Suprapubic skin (tissue), 4 donors: ENCODE measurements around the gene FBXO3. TPM values are rescaled to one million over a fixed set of nuclear protein-coding genes. Genes with fewer than 3 reads are reported as not detected.

ENCODE experiments used
- DNase-seq, 2 donors: peaks; one replicate each; pipeline ENCODE4 v3.0.0-alpha.2; 2019; ENCODE audit warnings: low spot score in 2 of 2
- H3K27ac ChIP-seq: fragments of 200-600 bp; sonication (generic); one replicate; pipeline ENCODE4 v1.5.1; 2019
- H3K27me3 ChIP-seq: fragments of 200-600 bp; sonication (generic); one replicate; pipeline ENCODE4 v1.5.1; 2019
- H3K36me3 ChIP-seq: fragments of 200-600 bp; sonication (generic); one replicate; pipeline ENCODE4 v1.5.1; 2019
- H3K4me1 ChIP-seq: fragments of 200-600 bp; sonication (generic); one replicate; pipeline ENCODE4 v1.5.1; 2019
- H3K4me3 ChIP-seq: fragments of 200-600 bp; sonication (generic); one replicate; pipeline ENCODE4 v1.5.1; 2019; ENCODE audit warnings: mild to moderate bottlenecking
- H3K9me3 ChIP-seq: fragments of 200-600 bp; sonication (generic); one replicate; pipeline ENCODE4 v1.5.1; 2019
- EP300 ChIP-seq: sonication (generic); formaldehyde crosslinking; IDR thresholded peaks from one replicate; pipeline ENCODE4 v1.6.1; 2017; ENCODE audit warnings: antibody characterized with exemption
- POLR2A ChIP-seq, 2 donors: fragments of 450-650 bp; IDR thresholded peaks; one replicate each; pipeline ENCODE4 v1.6.1; 2017; ENCODE audit warnings: antibody characterized with exemption in 2 of 2, mild to moderate bottlenecking in 2 of 2, moderate library complexity in 2 of 2
- POLR2AphosphoS5 ChIP-seq, 3 donors: sonication (generic); formaldehyde crosslinking; IDR thresholded peaks; one replicate each; pipeline ENCODE4 v1.6.1; 2017; ENCODE audit warnings: antibody characterized with exemption in 3 of 3
- WGBS: methylation state at CpG from one replicate; pipeline ENCODE4 v1.1.5; 2018; 5-methylcytosine and 5-hydroxymethylcytosine counted together
- total RNA-seq, 4 donors: library from RNA; depleted of rRNA; stranded (reverse); fragments of >200 nt; gene quantifications; one replicate each; pipeline ENCODE4 v1.1.0, GENCODE V29; 2016
- TF ChIP-seq, protein P1 (sequence below), 2 donors: fragments of 200-600 bp in 1 of 2; fragments of 450-650 bp in 1 of 2; sonication (generic) in 1 of 2; IDR thresholded peaks; one replicate each; pipeline ENCODE4 v1.5.1; 2016 to 2019; ENCODE audit warnings: antibody characterized with exemption in 2 of 2, mild to moderate bottlenecking in 1 of 2, moderate library complexity in 1 of 2

The FBXO3 gene
- total RNA-seq, 4 donors from 2014 or later, result 35.4 to 47.5 (median 44.3) TPM

DNA sequence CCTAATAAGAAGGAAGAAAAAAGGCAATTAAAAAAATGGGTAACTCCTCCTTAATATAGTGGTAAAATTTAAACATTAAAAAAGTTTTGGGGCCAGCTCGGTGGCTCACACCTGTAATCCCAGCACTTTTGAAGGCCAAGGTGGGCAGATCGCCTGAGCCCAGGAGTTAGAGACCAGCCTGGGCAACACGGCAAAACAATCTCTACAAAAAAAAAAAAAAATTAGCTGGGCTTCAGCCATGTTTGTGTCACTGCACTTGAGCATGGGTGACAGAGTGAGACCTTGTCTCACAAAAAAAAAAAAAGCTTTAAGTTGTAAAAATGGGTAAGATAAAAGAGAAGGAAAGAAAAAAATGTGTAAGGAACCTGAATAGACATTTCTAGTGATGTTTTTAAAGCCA, 11.3 kb upstream of the FBXO3 start:
- H3K27me3 ChIP-seq, result peaks cover 11% of the 10 kb centered on the region

DNA sequence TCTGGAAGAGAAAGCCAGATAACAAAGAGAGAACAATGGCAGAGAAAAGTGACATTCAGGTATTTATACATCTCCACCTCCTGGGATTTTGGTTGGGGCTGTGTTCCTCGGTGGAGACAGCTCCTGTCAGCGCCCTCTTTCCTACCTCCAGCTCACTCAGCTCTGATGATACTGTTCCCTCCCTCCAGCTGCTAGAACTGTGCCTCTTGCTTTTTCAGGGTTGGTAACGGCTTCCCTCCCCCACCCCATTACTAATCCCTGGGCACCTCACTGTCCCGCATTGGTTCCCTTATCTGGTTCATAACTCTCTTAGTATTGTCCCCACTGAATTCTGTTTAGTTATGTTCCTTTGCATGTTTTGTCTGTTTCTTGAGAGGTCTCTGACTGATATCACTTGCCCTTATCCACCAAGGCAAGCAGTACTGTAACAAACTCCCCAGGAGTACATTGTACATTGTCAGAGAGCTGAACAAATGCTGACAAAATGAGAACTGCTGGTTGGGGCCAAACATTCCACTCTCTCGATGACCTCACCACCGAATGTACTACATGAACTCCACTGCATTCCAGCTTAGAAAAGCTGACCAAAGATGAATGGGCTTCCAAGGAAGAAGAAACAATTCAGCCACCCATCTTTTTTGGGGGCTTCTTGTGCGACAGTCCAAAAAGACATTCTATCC, 5.7 kb upstream of the FBXO3 start:
- Histone ChIP-seq H3K36me3 (no peaks in the 10 kb centered on the region), H3K27me3 (peaks cover 5% of the 10 kb centered on the region), H3K4me3 (no peak overlapping the region), H3K4me1 (peaks cover 7% of the 10 kb centered on the region), H3K9me3 (no peaks in the 10 kb centered on the region), H3K27ac (no peak overlapping the region)
- WGBS, result 80% methylated on average over 7 of the region's 7 CpGs
- TF ChIP-seq EP300, result no peak
- no peak for TF ChIP-seq POLR2AphosphoS5 (IDR thresholded peaks at IDR 0.05)
- TF ChIP-seq, protein P1, sequence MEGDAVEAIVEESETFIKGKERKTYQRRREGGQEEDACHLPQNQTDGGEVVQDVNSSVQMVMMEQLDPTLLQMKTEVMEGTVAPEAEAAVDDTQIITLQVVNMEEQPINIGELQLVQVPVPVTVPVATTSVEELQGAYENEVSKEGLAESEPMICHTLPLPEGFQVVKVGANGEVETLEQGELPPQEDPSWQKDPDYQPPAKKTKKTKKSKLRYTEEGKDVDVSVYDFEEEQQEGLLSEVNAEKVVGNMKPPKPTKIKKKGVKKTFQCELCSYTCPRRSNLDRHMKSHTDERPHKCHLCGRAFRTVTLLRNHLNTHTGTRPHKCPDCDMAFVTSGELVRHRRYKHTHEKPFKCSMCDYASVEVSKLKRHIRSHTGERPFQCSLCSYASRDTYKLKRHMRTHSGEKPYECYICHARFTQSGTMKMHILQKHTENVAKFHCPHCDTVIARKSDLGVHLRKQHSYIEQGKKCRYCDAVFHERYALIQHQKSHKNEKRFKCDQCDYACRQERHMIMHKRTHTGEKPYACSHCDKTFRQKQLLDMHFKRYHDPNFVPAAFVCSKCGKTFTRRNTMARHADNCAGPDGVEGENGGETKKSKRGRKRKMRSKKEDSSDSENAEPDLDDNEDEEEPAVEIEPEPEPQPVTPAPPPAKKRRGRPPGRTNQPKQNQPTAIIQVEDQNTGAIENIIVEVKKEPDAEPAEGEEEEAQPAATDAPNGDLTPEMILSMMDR (IDR thresholded peaks at IDR 0.05), result no peak
- TF ChIP-seq POLR2A (IDR thresholded peaks at IDR 0.05), result no peak
- no peak for DNase-seq

More for the DNA sequence above, 11.3 kb upstream of the FBXO3 start:
- Histone ChIP-seq H3K9me3 (no peaks in the 10 kb centered on the region), H3K4me3 (no peak overlapping the region), H3K27ac (no peak overlapping the region), H3K36me3 (no peaks in the 10 kb centered on the region), H3K4me1 (no peaks in the 10 kb centered on the region)
- DNase-seq, result no peak
- TF ChIP-seq POLR2AphosphoS5 (IDR thresholded peaks at IDR 0.05) (no peak), EP300 (no peak), POLR2A (IDR thresholded peaks at IDR 0.05) (no peak)
- TF ChIP-seq, protein P1 (IDR thresholded peaks at IDR 0.05), result no peak
- WGBS, result 77% methylated on average over 3 of the region's 3 CpGs

DNA sequence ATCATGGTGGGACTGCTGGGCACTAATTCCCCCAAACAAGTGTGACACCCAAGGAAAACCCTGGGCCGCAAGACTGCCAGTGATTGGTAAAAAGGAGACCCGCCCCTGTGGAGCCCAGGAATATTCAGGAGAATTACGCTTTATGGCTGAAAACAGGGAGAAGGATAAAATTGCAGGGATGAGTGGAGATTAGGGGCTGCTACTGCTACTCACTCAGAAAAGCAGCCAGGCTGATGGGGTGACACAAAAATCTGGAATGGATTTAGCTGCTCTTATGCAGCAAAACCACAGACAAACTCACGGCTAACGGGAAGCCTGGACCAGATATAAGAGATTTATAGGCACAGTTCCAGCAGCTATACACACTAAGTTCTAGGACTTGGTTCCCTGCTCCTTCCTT, 4.4 kb upstream of the FBXO3 start:
- no peak overlapping the region for H3K27ac ChIP-seq
- WGBS, result 55% methylated on average over 5 of the region's 5 CpGs
- TF ChIP-seq POLR2A (IDR thresholded peaks at IDR 0.05), result no peak
- TF ChIP-seq, protein P1 (IDR thresholded peaks at IDR 0.05), result no peak
- TF ChIP-seq EP300, result no peak
- TF ChIP-seq POLR2AphosphoS5 (IDR thresholded peaks at IDR 0.05), result no peak
- peaks cover 14% of the 10 kb centered on the region for H3K4me1 ChIP-seq
- peaks cover 5% of the 10 kb centered on the region for H3K27me3 ChIP-seq
- no peaks in the 10 kb centered on the region for H3K9me3 ChIP-seq
- no peak overlapping the region for H3K4me3 ChIP-seq
- DNase-seq, result no peak
- H3K36me3 ChIP-seq, result no peaks in the 10 kb centered on the region

DNA sequence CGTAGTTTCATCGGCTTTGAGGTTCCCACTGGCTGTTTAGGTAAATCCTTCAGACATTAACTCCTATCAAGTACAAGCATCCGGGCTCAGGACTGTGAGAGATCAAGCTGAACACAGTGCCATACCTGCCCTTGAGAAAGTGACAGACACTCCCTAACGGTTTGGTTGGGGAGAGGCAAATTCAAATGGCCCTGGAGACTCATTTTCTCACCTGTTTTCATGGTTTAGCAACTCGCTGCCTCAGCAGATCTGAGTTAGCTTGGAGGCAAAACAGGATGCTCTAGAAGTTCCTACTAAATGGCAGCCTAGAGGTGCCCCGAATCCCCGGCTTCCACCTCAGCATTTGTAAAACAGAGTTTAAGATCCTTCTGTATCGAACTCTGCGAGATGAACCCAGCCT, 3.6 kb upstream of the FBXO3 start:
- Histone ChIP-seq H3K9me3 (no peaks in the 10 kb centered on the region), H3K27me3 (peaks cover 5% of the 10 kb centered on the region), H3K27ac (no peak overlapping the region), H3K4me1 (peaks cover 22% of the 10 kb centered on the region), H3K36me3 (no peaks in the 10 kb centered on the region), H3K4me3 (no peak overlapping the region)
- TF ChIP-seq POLR2AphosphoS5 (IDR thresholded peaks at IDR 0.05), result no peak
- no peak for TF ChIP-seq POLR2A (IDR thresholded peaks at IDR 0.05)
- TF ChIP-seq EP300, result no peak
- TF ChIP-seq, protein P1 (IDR thresholded peaks at IDR 0.05), result no peak
- 72% methylated on average over 9 of the region's 9 CpGs for WGBS
- no peak for DNase-seq

DNA sequence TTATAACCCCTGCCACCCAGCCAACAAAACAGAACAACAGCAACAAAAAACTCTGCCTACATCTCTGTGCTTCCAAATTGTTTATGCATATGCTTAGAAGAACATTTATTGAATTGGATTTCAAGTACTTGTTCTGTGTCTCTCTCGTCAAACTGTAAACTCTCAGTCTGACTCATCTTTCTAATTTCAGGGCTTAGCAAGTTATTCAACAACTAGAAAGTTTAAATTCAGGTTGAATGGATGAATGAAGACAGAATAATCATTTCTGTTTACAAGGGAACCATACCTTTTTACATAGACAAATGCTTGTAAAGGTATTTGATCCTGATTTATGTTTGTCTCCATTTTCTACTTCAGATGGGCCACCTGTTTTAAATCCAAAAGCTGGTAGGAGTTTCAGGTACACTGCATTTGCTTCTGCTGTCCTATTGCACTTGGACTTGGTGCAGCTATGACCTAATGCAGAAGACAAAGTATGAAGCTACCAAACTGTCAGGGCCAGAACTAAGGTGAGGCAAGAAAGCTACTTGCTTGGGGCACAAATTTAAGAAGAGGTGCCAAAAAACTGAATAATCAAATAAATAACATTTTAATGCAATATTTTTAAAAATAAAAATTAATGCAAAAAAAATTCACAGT, 1.6 kb upstream of the FBXO3 start:
- TF ChIP-seq, protein P1 (IDR thresholded peaks at IDR 0.05), result no peak
- TF ChIP-seq POLR2A (IDR thresholded peaks at IDR 0.05), result no peak
- TF ChIP-seq EP300, result no peak
- no peak for TF ChIP-seq POLR2AphosphoS5 (IDR thresholded peaks at IDR 0.05)
- no peak for DNase-seq
- peaks cover 36% of the 10 kb centered on the region for H3K4me1 ChIP-seq
- 48% methylated on average over 1 of the region's 1 CpG for WGBS
- no peaks in the 10 kb centered on the region for H3K9me3 ChIP-seq
- H3K36me3 ChIP-seq, result no peaks in the 10 kb centered on the region
- no peak overlapping the region for H3K27ac ChIP-seq
- no peaks in the 10 kb centered on the region for H3K27me3 ChIP-seq
- no peak overlapping the region for H3K4me3 ChIP-seq
